ENCODE measurements around the gene TNK2. TPM values are rescaled to one million over a fixed set of nuclear protein-coding genes. Genes with fewer than 3 reads are reported as not detected.

Gene TNK2
- total and polyA plus RNA-seq, 2 of the 8 experiments (the other 6 are each of a cell fraction or from before 2014, with no cell fraction given) = 10.4 to 33.9 TPM

DNA sequence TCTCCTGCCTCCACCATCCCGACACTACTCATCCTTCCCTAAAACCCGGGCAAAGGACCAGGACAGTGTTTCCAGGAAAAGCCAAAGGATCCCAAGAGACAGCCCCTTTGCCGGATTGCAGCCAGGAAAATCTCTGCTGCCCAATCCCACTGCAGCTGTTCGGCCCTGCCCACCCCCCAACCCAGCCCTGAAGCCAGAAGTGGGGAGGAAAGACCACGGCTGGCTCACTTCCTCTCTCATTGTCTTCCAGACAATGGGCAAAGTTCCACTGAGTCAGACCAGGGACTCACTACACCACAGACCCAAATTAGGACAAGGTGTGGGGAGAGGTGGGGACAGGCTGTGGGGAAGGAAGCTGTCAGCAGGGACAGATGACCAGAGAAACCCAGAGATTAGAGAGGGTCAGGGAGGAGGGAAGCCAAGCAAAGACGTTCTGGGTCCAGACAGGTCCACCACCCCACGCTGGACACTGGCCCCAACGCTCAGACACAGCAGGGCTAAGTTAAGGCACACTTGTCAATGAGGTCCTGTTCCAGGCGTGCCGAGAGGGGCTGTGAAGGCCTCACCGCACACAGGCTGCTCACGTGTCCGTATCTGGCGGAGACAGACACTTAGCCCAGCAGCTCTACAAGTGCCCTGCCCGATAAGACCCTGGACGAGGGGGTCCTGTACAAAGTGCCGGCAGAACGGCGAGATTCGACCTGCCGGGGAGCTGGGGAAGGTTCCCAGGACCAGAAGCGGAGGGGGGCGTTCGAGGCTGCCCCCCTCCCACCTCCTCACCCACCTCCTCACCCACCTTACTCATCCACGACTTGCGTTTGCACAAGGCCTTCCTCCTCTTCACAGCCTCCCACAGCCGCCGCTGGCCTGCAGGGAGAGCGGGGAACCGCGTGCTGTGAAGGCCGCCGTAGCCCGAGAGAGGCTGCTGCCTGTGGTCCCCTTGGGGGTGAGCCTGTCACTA, 21.9 kb downstream of the TNK2 start (continued):
- TF ChIP-seq YY1 (IDR thresholded peaks at IDR 0.05; ENCODE audit: low read depth, low read length) = no peak
- no peak for TF ChIP-seq TCF12 (IDR thresholded peaks at IDR 0.05; ENCODE audit: low read depth, low read length)
- TF ChIP-seq CBX5 (IDR thresholded peaks at IDR 0.05; ENCODE audit: low read depth, low read length) = no peak
- no peak for TF ChIP-seq SUZ12 (IDR thresholded peaks at IDR 0.05; ENCODE audit: low read length)
- no peak for TF ChIP-seq CHD2 (IDR thresholded peaks at IDR 0.05; ENCODE audit: low read length)
- no peak for TF ChIP-seq TEAD4 (IDR thresholded peaks at IDR 0.05; ENCODE audit: low read depth, low read length)
- no peak for TF ChIP-seq ZNF274 (IDR thresholded peaks at IDR 0.05; ENCODE audit: borderline replicate concordance, extremely low read depth, low read length)
- TF ChIP-seq KDM5A (IDR thresholded peaks at IDR 0.05; ENCODE audit: low read length) = no peak
